Calu3 (cell line): Measurements from ENCODE around the gene NBPF20. TPM values are rescaled to one million over a fixed set of nuclear protein-coding genes. Genes with fewer than 3 reads are reported as not detected.
"Not testable (repeated sequence)": the region's sequence is repeated elsewhere in the genome, so short reads cannot be mapped to it uniquely, and the experiment has no call there.

Source experiments
- BruUV-seq: library from RNA; stranded (reverse); fragments of 400-500 nt; replicated peaks from 2 replicates; lab custom pipeline; 2021; lab: Mats Ljungman, UMichigan
- CTCF ChIA-PET: fragments of 300-600 bp; sonication (Branson Sonifier 250); formaldehyde crosslinking; loops from one replicate; lab custom pipeline; 2022; ENCODE audit warnings: antibody characterized with exemption; lab: Charles Lee
- DNase-seq: peaks from one replicate; pipeline ENCODE4 v3.0.0; 2022
- H3K27ac Mint-ChIP-seq: one replicate; pipeline ENCODE4 v1.8.0; 2022; ENCODE audit warnings: mixed read lengths; ENCODE audit not compliant: unreplicated experiment
- H3K27me3 Mint-ChIP-seq: one replicate; pipeline ENCODE4 v1.8.0; 2022; ENCODE audit warnings: mixed read lengths; ENCODE audit not compliant: unreplicated experiment
- H3K36me3 Mint-ChIP-seq: one replicate; pipeline ENCODE4 v1.8.0; 2022; ENCODE audit warnings: mild to moderate bottlenecking, moderate library complexity, mixed read lengths; ENCODE audit not compliant: insufficient read depth, unreplicated experiment
- H3K4me1 Mint-ChIP-seq: one replicate; pipeline ENCODE4 v1.8.0; 2022; ENCODE audit warnings: mild to moderate bottlenecking, low read depth, mixed read lengths; ENCODE audit not compliant: unreplicated experiment
- H3K4me3 Mint-ChIP-seq: one replicate; pipeline ENCODE4 v1.8.0; 2022; ENCODE audit warnings: mild to moderate bottlenecking, low read depth, moderate library complexity, mixed read lengths; ENCODE audit not compliant: unreplicated experiment
- H3K9me3 Mint-ChIP-seq: one replicate; pipeline ENCODE4 v1.8.0; 2022; ENCODE audit warnings: low read depth, mixed read lengths; ENCODE audit not compliant: unreplicated experiment
- intact Hi-C: fragments of 100-400 bp; cut with micrococcal nuclease; formaldehyde crosslinking; loops from one replicate; pipeline ENCODE4 v1.10.0; 2022; ENCODE audit not compliant: unreplicated experiment
- total RNA-seq: library from RNA; stranded (reverse); gene quantifications from 2 replicates; pipeline ENCODE4 v1.2.3, GENCODE V29; 2022

The NBPF20 gene
- total RNA-seq, 1 experiment from 2014 or later: 5.7 TPM

GRCh38 chr1:145431363-145432256 lies 6.2 kb upstream of the NBPF20 start:
- H3K9me3 Mint-ChIP-seq, H3K4me1 Mint-ChIP-seq, DNase-seq, intact Hi-C loops, BruUV-seq, H3K27ac Mint-ChIP-seq, H3K36me3 Mint-ChIP-seq, CTCF ChIA-PET: not testable (repeated sequence)
- H3K27me3 Mint-ChIP-seq: peaks cover 65% of the 10 kb centered on the region
- peak overlapping the region; percentile 32 for H3K4me3 Mint-ChIP-seq

DNA sequence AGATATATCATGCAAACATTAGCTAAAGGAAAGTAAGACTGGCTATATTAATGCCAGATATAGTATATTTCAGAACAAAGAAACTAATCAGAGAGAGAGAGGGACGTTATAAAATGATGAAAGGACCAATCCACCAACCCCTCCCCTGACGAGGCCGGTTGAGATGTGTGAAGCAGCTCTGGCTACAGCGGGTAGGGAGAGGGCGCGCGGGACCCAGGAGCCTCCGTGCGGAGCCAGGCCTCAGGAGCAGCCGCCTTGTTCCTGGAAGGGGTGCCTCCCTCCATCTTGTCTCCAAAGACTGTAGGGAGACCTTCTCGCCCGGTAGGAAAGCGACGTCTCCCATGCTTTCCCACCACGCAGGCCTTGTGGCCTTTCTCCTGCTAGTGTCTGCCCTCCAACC lies 5.4 kb upstream of the NBPF20 start:
- peak overlapping the region; percentile 32 for H3K4me3 Mint-ChIP-seq
- intact Hi-C loops, H3K9me3 Mint-ChIP-seq, CTCF ChIA-PET, BruUV-seq, H3K27ac Mint-ChIP-seq, H3K4me1 Mint-ChIP-seq, DNase-seq, H3K36me3 Mint-ChIP-seq: not testable (repeated sequence)
- H3K27me3 Mint-ChIP-seq: peaks cover 65% of the 10 kb centered on the region

DNA sequence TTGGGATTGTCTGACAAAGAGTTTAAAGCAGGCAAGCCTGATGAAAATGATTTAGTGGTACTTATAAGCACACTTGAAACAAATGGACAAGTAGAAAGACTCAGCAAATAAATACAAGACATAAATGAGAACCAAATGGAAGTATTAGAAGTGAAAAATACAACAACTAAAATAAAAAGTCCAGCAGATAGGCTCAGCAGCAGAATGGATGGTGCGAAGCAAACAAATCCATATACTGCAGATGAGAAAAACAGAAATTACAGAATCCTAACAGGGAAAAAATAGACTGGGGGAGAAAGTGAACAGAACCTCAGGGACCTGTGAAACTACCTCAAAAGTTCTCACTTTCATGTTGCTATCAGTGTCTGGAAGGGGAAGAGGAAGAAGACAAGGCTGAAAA lies 3.9 kb upstream of the NBPF20 start:
- H3K4me3 Mint-ChIP-seq, DNase-seq, H3K4me1 Mint-ChIP-seq, intact Hi-C loops, H3K27ac Mint-ChIP-seq, H3K9me3 Mint-ChIP-seq, BruUV-seq: not testable (repeated sequence)
- CTCF ChIA-PET: interaction anchor here (0.6 kb wide), 1 partner anchor 109 kb away, joined by 5 read pairs; no protein-coding TSS in a partner anchor
- Mint-ChIP-seq H3K27me3 (peaks cover 65% of the 10 kb centered on the region), H3K36me3 (peaks cover 20% of the 10 kb centered on the region)

DNA sequence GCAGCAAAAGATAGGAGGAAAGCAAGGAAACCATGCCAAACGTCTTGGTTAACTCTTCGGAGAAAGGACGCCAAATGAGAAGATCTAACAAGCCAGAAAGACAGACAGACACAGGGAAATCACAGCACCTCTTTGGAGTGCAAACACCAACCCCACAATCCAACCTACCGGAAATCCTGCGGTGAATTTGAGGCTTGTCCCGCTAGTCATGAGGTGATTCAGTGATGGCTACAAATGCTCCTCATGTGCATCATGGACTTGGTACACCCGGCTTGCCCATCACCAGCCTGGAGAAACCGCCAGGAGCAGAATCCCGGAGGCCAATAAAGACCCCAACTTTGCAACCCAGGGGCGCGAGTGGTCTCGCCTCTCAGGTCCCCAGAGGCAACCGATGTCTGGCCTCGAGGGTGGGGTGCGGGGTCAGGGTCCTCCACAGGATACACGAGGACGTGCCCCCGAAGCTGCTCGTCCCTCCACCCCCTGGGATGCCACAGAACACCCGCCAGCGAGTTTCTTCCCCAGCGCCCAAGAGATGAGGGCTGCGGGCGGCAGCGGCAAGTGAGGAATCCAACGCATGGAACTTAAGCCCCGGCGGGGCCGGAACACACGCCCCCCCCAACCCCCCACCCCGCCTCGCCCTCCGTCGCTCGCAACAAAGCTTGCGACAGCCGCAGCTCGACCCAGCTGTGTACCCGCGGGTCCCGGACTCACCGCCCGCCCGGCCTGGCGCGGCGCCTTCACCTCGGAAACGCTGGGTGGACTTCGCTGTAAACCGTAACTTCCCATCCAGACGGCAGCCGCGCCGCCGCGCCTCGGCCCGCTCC lies 579 bp downstream of the NBPF20 start:
- DNase-seq, BruUV-seq, CTCF ChIA-PET, intact Hi-C loops, H3K9me3 Mint-ChIP-seq, H3K4me1 Mint-ChIP-seq: not testable (repeated sequence)
- Mint-ChIP-seq H3K36me3 (peaks cover 16% of the 10 kb centered on the region), H3K27me3 (peaks cover 29% of the 10 kb centered on the region), H3K4me3 (peak overlapping the region; percentile 90), H3K27ac (peak overlapping the region; percentile 46)

GRCh38 chr1:145415149-145415548 lies 10.3 kb downstream of the NBPF20 start:
- H3K9me3 Mint-ChIP-seq, H3K4me3 Mint-ChIP-seq, CTCF ChIA-PET, intact Hi-C loops, H3K27ac Mint-ChIP-seq, BruUV-seq, DNase-seq, H3K27me3 Mint-ChIP-seq, H3K4me1 Mint-ChIP-seq, H3K36me3 Mint-ChIP-seq: not testable (repeated sequence)

DNA sequence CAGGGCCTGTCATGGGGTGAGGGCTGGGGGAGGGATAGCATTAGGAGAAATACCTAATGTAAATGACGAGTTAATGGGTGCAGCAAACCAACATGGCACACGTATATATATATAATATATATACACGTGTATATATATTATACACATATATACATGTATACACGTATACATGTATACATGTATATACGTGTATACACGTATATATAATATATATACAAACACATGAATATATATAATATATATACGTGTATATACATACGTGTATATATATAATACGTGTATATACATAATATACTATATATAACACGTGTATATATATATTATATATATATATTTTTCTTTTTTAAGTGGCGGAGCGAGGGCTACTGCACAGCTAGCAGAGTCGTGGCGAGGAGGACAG lies 18.1 kb downstream of the NBPF20 start:
- H3K9me3 Mint-ChIP-seq, intact Hi-C loops, H3K36me3 Mint-ChIP-seq, H3K27me3 Mint-ChIP-seq, CTCF ChIA-PET, BruUV-seq, H3K4me1 Mint-ChIP-seq, H3K4me3 Mint-ChIP-seq, DNase-seq, H3K27ac Mint-ChIP-seq: not testable (repeated sequence)

DNA sequence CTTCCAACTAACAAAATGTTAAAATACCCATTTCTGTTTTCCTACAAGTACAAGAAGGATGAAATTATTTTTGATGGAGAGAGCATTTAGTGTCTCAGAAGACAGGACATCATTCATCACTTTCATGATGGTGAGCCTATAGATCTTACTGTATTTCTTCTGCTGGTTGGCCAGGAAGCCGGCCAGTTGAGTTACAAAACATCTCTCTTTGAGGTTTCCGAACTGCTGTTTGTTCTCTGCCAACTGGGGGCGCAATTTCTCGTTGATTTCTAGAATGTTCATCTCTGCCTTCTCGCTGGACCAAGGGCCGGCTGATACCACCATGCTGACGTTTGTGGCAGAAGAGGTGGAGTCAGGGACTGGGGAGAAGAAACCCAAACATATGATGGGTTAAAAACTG lies 20.5 kb downstream of the NBPF20 start:
- BruUV-seq: not testable (repeated sequence)

GRCh38 chr1:145400701-145401100 lies 24.7 kb downstream of the NBPF20 start:
- H3K4me1 Mint-ChIP-seq, H3K27ac Mint-ChIP-seq, H3K4me3 Mint-ChIP-seq, H3K9me3 Mint-ChIP-seq, BruUV-seq, DNase-seq, CTCF ChIA-PET, H3K27me3 Mint-ChIP-seq, intact Hi-C loops, H3K36me3 Mint-ChIP-seq: not testable (repeated sequence)

More for the DNA sequence above, 20.5 kb downstream of the NBPF20 start:
- DNase-seq, H3K36me3 Mint-ChIP-seq, H3K9me3 Mint-ChIP-seq, H3K27me3 Mint-ChIP-seq, H3K4me3 Mint-ChIP-seq, H3K27ac Mint-ChIP-seq, intact Hi-C loops, CTCF ChIA-PET, H3K4me1 Mint-ChIP-seq: not testable (repeated sequence)
